ENCODE data around the gene TAGLN.
"Not testable (repeated sequence)": the region's sequence is repeated elsewhere in the genome, so short reads cannot be mapped to it uniquely, and the experiment has no call there.

The TAGLN gene

GRCh38 chr11:117197516-117198456 lies 1.4 kb upstream of the TAGLN start:
- no peak for DNase-seq

GRCh38 chr11:117198613-117199012 lies 557 bp upstream of the TAGLN start:
- DNase-seq: no peak

- DNase-seq: no peak
These were observed 994 bp downstream of the TAGLN start for GRCh38 chr11:117199916-117200812.

- DNase-seq: no peak
These were observed 1.9 kb downstream of the TAGLN start for GRCh38 chr11:117200813-117201657.

GRCh38 chr11:117201658-117202305 lies 2.6 kb downstream of the TAGLN start:
- DNase-seq: no peak

GRCh38 chr11:117202386-117203068 lies 3.4 kb downstream of the TAGLN start:
- DNase-seq: no peak

GRCh38 chr11:117203069-117203407 lies 3.9 kb downstream of the TAGLN start:
- no peak for DNase-seq

GRCh38 chr11:117204283-117205080 lies 5.3 kb downstream of the TAGLN start:
- no peak for DNase-seq

GRCh38 chr11:117205211-117205818 lies 6.1 kb downstream of the TAGLN start:
- DNase-seq: no peak

GRCh38 chr11:117206111-117206510 lies 6.9 kb downstream of the TAGLN start:
- not testable (repeated sequence) for DNase-seq

GRCh38 chr11:117206859-117207258 lies 7.7 kb downstream of the TAGLN start:
- not testable (repeated sequence) for DNase-seq

GRCh38 chr11:117207481-117207880 lies 8.3 kb downstream of the TAGLN start:
- DNase-seq: not testable (repeated sequence)

- DNase-seq: not testable (repeated sequence)
These were observed 9.5 kb downstream of the TAGLN start for GRCh38 chr11:117208710-117209109.

GRCh38 chr11:117209351-117210125 lies 10.4 kb downstream of the TAGLN start:
- not testable (repeated sequence) for DNase-seq

- DNase-seq: no peak
These were observed 11.4 kb downstream of the TAGLN start for GRCh38 chr11:117210620-117211019.

- DNase-seq: no peak
These were observed 13.7 kb downstream of the TAGLN start for GRCh38 chr11:117212697-117213355.

- DNase-seq: no peak
These were observed 15.4 kb downstream of the TAGLN start for GRCh38 chr11:117214404-117215110.
